Erythroblast (primary cell): ENCODE measurements around the gene NDUFB3.

Source experiments
- GATA1 ChIP-seq: IDR thresholded peaks from 2 replicates; pipeline ENCODE4 v1.6.1; 2011; ENCODE audit warnings: low read depth, mild to moderate bottlenecking, control low read depth, low read length, moderate library complexity
- POLR2A ChIP-seq: IDR thresholded peaks from 2 replicates; pipeline ENCODE4 v1.6.1; 2011; ENCODE audit warnings: mild to moderate bottlenecking, low read length

DNA sequence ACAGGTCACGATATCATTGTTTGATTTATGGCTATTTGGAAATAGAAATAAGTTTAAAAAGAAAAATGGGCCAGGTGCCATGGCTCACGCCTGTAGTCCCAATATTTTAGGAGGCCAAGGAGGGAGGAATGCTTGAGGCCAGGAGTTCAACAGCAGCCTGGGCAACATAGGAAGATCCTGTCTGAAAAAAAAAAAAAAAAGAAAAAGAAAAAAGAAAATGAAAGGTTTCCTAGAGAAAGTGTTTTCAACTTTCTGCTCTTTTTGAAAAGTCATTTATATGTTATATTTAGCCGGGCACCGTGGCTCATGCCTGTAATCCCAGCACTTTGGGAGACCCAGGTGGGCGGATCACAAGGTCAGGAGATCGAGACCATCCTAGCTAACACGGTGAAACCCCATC is 3.2 kb downstream of the NDUFB3 start:
- TF ChIP-seq POLR2A: no peak
- no peak for TF ChIP-seq GATA1
